ENCODE measurements around the gene TTC19. TPM values are rescaled to one million over a fixed set of nuclear protein-coding genes. Genes with fewer than 3 reads are reported as not detected.

Gene TTC19
- total RNA-seq, 1 donor from 2014 or later, result 54.7 TPM

Other genes with a start within 250 kb of the TTC19 start
- 6.3 and 7.1 TPM in 2 replicates for gene ADORA2B, start 54.7 kb upstream of the TTC19 start, total RNA-seq
- 25.2 and 35.7 TPM in 2 replicates for gene ZSWIM7, start 120 bp upstream of the TTC19 start, total RNA-seq
- 60.0 and 73.3 TPM in 2 replicates for gene NCOR1, start 215.7 kb downstream of the TTC19 start, total RNA-seq
- 12.9 and 16.4 TPM in 2 replicates for gene PIGL, start 217.4 kb downstream of the TTC19 start, total RNA-seq